ENCODE data around the gene AMN1.

Gene AMN1

DNA sequence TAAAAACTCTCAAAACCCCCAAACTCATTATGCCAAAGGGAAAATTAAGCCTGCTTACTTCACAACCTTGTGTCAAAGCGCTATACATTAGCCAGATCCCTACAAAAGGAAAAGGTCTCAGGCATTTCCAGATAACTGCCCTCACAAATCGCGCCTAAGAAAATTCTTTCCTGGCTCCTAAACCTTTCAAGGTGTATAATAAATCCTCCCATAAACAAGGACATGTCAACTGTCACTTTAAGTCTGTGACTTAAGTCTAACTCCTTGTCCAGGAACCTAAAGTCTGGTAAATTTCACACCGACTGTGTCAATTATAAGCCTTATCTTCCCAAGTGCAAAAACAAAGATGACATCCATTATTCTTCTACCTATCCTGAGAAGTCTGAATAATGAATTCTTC, 73.6 kb downstream of the AMN1 start:
- no peak overlapping the region for H3K4me3 ChIP-seq (ENCODE audit: severe bottlenecking)
- DNase-seq (ENCODE audit: low spot score): no peak
- no peak overlapping the region for H3K27ac ChIP-seq (ENCODE audit: poor library complexity, severe bottlenecking)
- no peaks in the 10 kb centered on the region for H3K36me3 ChIP-seq (ENCODE audit: low read depth)
- H3K9me3 ChIP-seq (ENCODE audit: severe bottlenecking): no peaks in the 10 kb centered on the region
- TF ChIP-seq, protein P1, sequence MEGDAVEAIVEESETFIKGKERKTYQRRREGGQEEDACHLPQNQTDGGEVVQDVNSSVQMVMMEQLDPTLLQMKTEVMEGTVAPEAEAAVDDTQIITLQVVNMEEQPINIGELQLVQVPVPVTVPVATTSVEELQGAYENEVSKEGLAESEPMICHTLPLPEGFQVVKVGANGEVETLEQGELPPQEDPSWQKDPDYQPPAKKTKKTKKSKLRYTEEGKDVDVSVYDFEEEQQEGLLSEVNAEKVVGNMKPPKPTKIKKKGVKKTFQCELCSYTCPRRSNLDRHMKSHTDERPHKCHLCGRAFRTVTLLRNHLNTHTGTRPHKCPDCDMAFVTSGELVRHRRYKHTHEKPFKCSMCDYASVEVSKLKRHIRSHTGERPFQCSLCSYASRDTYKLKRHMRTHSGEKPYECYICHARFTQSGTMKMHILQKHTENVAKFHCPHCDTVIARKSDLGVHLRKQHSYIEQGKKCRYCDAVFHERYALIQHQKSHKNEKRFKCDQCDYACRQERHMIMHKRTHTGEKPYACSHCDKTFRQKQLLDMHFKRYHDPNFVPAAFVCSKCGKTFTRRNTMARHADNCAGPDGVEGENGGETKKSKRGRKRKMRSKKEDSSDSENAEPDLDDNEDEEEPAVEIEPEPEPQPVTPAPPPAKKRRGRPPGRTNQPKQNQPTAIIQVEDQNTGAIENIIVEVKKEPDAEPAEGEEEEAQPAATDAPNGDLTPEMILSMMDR (IDR thresholded peaks at IDR 0.05; ENCODE audit: poor library complexity, severe bottlenecking): no peak
- ATAC-seq (ENCODE audit: low read depth): no peak
- peaks cover 3% of the 10 kb centered on the region for H3K4me1 ChIP-seq (ENCODE audit: insufficient read depth, poor library complexity, severe bottlenecking)
- H3K27me3 ChIP-seq (ENCODE audit: insufficient read depth, poor library complexity, severe bottlenecking): no peaks in the 10 kb centered on the region

DNA sequence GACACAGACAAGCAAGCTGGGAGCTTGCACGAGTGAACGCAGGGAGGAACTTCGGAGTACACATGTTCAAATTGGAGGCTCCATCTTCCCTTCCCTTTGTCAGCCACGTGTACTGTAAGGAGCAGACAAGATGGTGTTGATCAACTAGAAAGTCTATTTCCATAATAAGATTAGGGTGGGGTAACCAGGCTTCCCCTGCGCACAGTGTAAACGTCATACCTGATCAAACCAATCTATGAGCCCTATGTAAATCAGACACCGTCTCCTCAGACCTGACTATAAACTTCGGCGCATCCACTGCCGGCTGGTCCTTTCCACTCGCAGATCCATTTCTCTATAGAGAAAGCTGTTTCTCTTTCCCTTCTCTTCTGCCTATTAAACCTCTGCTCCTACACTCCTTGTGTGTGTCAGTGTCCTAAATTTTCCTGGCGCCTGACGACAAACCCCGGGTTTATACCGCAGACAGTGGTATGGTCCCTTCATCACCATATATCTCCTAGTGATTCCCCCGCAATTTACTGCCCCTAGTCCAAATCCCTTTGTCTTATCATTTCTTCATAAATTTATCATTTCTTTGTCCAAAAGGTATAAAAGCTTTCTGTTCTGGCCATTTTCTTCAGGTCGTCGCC, 76.8 kb downstream of the AMN1 start:
- DNase-seq (ENCODE audit: low spot score): no peak
- peaks cover 3% of the 10 kb centered on the region for H3K4me1 ChIP-seq (ENCODE audit: insufficient read depth, poor library complexity, severe bottlenecking)
- TF ChIP-seq, protein P1 (IDR thresholded peaks at IDR 0.05; ENCODE audit: poor library complexity, severe bottlenecking): no peak

DNA sequence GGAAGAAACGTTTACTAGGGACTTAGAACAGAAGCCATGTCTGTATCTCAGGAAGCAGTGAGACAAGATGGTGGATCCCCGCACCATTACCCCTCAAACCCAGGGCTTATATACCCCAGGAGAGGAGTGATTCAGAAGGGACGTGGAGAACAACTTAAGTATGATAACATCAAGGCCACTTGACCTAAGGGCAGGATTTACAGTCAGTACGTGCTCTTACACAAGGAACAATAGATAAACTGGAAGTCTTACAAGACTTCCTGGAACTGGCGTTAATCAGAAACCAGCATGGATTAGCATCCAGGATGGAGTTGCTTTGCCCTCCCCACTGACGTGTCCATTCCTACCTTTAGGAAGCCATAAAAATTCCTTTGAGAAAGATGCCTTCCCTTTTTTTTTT, 77.9 kb downstream of the AMN1 start:
- Histone ChIP-seq H3K27me3 (ENCODE audit: insufficient read depth, poor library complexity, severe bottlenecking) (no peaks in the 10 kb centered on the region), H3K36me3 (ENCODE audit: low read depth) (no peaks in the 10 kb centered on the region), H3K9me3 (ENCODE audit: severe bottlenecking) (no peaks in the 10 kb centered on the region), H3K4me3 (ENCODE audit: severe bottlenecking) (no peak overlapping the region), H3K27ac (ENCODE audit: poor library complexity, severe bottlenecking) (peak overlapping the region; percentile 3), H3K4me1 (ENCODE audit: insufficient read depth, poor library complexity, severe bottlenecking) (peaks cover 3% of the 10 kb centered on the region)
- TF ChIP-seq, protein P1 (IDR thresholded peaks at IDR 0.05; ENCODE audit: poor library complexity, severe bottlenecking): no peak
- ATAC-seq (ENCODE audit: low read depth): no peak
- DNase-seq (ENCODE audit: low spot score): no peak

More for the DNA sequence above, 76.8 kb downstream of the AMN1 start:
- no peaks in the 10 kb centered on the region for H3K9me3 ChIP-seq (ENCODE audit: severe bottlenecking)
- no peaks in the 10 kb centered on the region for H3K36me3 ChIP-seq (ENCODE audit: low read depth)
- ATAC-seq (ENCODE audit: low read depth): no peak
- H3K27ac ChIP-seq (ENCODE audit: poor library complexity, severe bottlenecking): no peak overlapping the region
- H3K4me3 ChIP-seq (ENCODE audit: severe bottlenecking): no peak overlapping the region
- no peaks in the 10 kb centered on the region for H3K27me3 ChIP-seq (ENCODE audit: insufficient read depth, poor library complexity, severe bottlenecking)

DNA sequence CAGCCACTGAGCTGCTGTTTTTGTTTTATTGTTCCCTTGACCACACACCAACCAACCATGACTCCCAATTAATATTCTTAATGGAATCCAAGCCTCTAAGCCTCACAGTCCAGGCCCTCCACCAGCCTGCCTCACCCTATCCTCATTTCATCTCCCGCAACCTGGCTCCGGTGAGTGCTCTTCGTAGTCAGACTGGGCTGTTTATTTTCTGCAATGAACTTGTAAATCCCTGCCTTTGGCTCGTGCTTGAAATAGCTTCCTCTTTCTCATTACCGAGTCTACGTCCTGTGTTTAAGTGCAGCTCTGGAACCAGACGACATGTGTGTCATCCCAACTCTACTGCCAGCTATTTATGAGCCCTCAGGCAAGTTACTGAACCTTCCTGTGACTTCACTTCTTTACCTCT, 81.7 kb downstream of the AMN1 start:
- TF ChIP-seq, protein P1 (IDR thresholded peaks at IDR 0.05; ENCODE audit: poor library complexity, severe bottlenecking): no peak
- ATAC-seq (ENCODE audit: low read depth) (peak; percentile 65), DNase-seq (ENCODE audit: low spot score) (no peak)
- H3K4me3 ChIP-seq (ENCODE audit: severe bottlenecking): no peak overlapping the region
- no peaks in the 10 kb centered on the region for H3K36me3 ChIP-seq (ENCODE audit: low read depth)
- no peaks in the 10 kb centered on the region for H3K4me1 ChIP-seq (ENCODE audit: insufficient read depth, poor library complexity, severe bottlenecking)
- no peaks in the 10 kb centered on the region for H3K9me3 ChIP-seq (ENCODE audit: severe bottlenecking)
- H3K27ac ChIP-seq (ENCODE audit: poor library complexity, severe bottlenecking): peak overlapping the region; percentile 35
- no peaks in the 10 kb centered on the region for H3K27me3 ChIP-seq (ENCODE audit: insufficient read depth, poor library complexity, severe bottlenecking)

DNA sequence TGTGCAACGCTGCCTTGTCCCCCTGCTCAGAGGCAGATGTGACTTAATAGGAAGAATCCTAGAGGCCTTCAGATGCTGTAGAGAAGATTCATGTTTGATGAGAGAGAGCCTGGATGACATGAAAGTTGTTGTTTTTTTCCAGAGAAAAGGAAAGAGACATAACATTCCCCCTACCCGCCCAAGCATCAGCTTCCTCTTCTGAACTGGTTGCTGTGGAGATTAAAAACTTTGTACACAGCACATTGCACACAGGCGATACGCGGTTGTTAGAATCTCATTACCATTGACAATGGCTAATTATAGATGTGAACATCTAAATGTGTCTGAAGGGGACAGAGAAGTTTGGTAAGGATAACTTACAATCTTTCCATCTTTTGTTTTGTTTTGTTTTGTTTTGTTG, 82.9 kb downstream of the AMN1 start:
- Histone ChIP-seq H3K4me1 (ENCODE audit: insufficient read depth, poor library complexity, severe bottlenecking) (no peaks in the 10 kb centered on the region), H3K27ac (ENCODE audit: poor library complexity, severe bottlenecking) (no peak overlapping the region), H3K9me3 (ENCODE audit: severe bottlenecking) (no peaks in the 10 kb centered on the region), H3K4me3 (ENCODE audit: severe bottlenecking) (no peak overlapping the region), H3K27me3 (ENCODE audit: insufficient read depth, poor library complexity, severe bottlenecking) (no peaks in the 10 kb centered on the region), H3K36me3 (ENCODE audit: low read depth) (no peaks in the 10 kb centered on the region)
- ATAC-seq (ENCODE audit: low read depth) (no peak), DNase-seq (ENCODE audit: low spot score) (no peak)
- TF ChIP-seq, protein P1 (IDR thresholded peaks at IDR 0.05; ENCODE audit: poor library complexity, severe bottlenecking): no peak
